Glutamatergic neuron (in vitro differentiated cells): Measurements from ENCODE around the gene TBC1D9. TPM values are rescaled to one million over a fixed set of nuclear protein-coding genes. Genes with fewer than 3 reads are reported as not detected.

Experiments used
- DNase-seq: peaks from one replicate; pipeline ENCODE4 v3.0.0; 2022
- H3K27ac Mint-ChIP-seq: one replicate; pipeline ENCODE4 v1.8.0; 2020; ENCODE audit warnings: mild to moderate bottlenecking, mixed read lengths, inconsistent platforms; ENCODE audit not compliant: unreplicated experiment
- H3K27me3 Mint-ChIP-seq: one replicate; pipeline ENCODE4 v1.8.0; 2020; ENCODE audit warnings: mild to moderate bottlenecking, moderate library complexity, mixed read lengths, inconsistent platforms; ENCODE audit not compliant: unreplicated experiment
- H3K36me3 Mint-ChIP-seq: one replicate; pipeline ENCODE4 v1.8.0; 2020; ENCODE audit warnings: mild to moderate bottlenecking, mixed read lengths, inconsistent platforms; ENCODE audit not compliant: unreplicated experiment
- H3K4me1 Mint-ChIP-seq: one replicate; pipeline ENCODE4 v1.8.0; 2020; ENCODE audit warnings: mild to moderate bottlenecking, low read depth, mixed read lengths, inconsistent platforms; ENCODE audit not compliant: unreplicated experiment
- H3K4me3 Mint-ChIP-seq: one replicate; pipeline ENCODE4 v1.8.0; 2020; ENCODE audit warnings: mild to moderate bottlenecking, mixed read lengths, inconsistent platforms; ENCODE audit not compliant: unreplicated experiment
- H3K9me3 Mint-ChIP-seq: one replicate; pipeline ENCODE4 v1.8.0; 2020; ENCODE audit warnings: mild to moderate bottlenecking, moderate library complexity, mixed read lengths, inconsistent platforms; ENCODE audit not compliant: unreplicated experiment
- CTCF ChIP-seq: fragments of 200-600 bp; sonication (generic); IDR thresholded peaks from one replicate; pipeline ENCODE4 v1.5.0; 2021; ENCODE audit not compliant: partially characterized antibody, unreplicated experiment
- total RNA-seq: library from RNA; stranded (reverse); fragmentation: NEBNext Ultra II Directional; extraction: Animal tissue kit (Norgen Biotek cat#: 25700); gene quantifications from one replicate; pipeline ENCODE4 v1.2.1, GENCODE V29; 2021; ENCODE audit not compliant: unreplicated experiment

Gene TBC1D9
- total RNA-seq, 1 donor from 2014 or later = 47.8 TPM

GRCh38 chr4:140718241-140718952 is 37.8 kb downstream of the TBC1D9 start:
- H3K4me3 Mint-ChIP-seq = no peak overlapping the region
- peaks cover 1% of the 10 kb centered on the region for H3K9me3 Mint-ChIP-seq
- no peaks in the 10 kb centered on the region for H3K36me3 Mint-ChIP-seq
- H3K27ac Mint-ChIP-seq = no peak overlapping the region
- no peaks in the 10 kb centered on the region for H3K27me3 Mint-ChIP-seq
- DNase-seq = no peak
- H3K4me1 Mint-ChIP-seq = no peaks in the 10 kb centered on the region
- TF ChIP-seq CTCF = no peak

- no peak for TF ChIP-seq CTCF
- Mint-ChIP-seq H3K4me1 (no peaks in the 10 kb centered on the region), H3K36me3 (no peaks in the 10 kb centered on the region), H3K9me3 (peaks cover 1% of the 10 kb centered on the region), H3K27me3 (no peaks in the 10 kb centered on the region), H3K4me3 (no peak overlapping the region), H3K27ac (no peak overlapping the region)
- no peak for DNase-seq
These were observed 38.9 kb downstream of the TBC1D9 start for GRCh38 chr4:140717313-140717712.

- Mint-ChIP-seq H3K27ac (no peak overlapping the region), H3K4me1 (peaks cover 3% of the 10 kb centered on the region), H3K4me3 (no peak overlapping the region), H3K9me3 (peaks cover 1% of the 10 kb centered on the region), H3K27me3 (no peaks in the 10 kb centered on the region), H3K36me3 (no peaks in the 10 kb centered on the region)
- DNase-seq = no peak
- no peak for TF ChIP-seq CTCF
These were observed 41.1 kb downstream of the TBC1D9 start for GRCh38 chr4:140715119-140715518.

GRCh38 chr4:140711910-140712309 is 44.3 kb downstream of the TBC1D9 start:
- peaks cover 1% of the 10 kb centered on the region for H3K9me3 Mint-ChIP-seq
- H3K27ac Mint-ChIP-seq = no peak overlapping the region
- H3K36me3 Mint-ChIP-seq = peaks cover 5% of the 10 kb centered on the region
- no peak overlapping the region for H3K4me3 Mint-ChIP-seq
- no peak for DNase-seq
- TF ChIP-seq CTCF = no peak
- H3K4me1 Mint-ChIP-seq = peaks cover 5% of the 10 kb centered on the region
- H3K27me3 Mint-ChIP-seq = no peaks in the 10 kb centered on the region

- H3K27me3 Mint-ChIP-seq = no peaks in the 10 kb centered on the region
- H3K9me3 Mint-ChIP-seq = peaks cover 1% of the 10 kb centered on the region
- TF ChIP-seq CTCF = no peak
- no peak for DNase-seq
- peaks cover 5% of the 10 kb centered on the region for H3K4me1 Mint-ChIP-seq
- H3K36me3 Mint-ChIP-seq = peaks cover 5% of the 10 kb centered on the region
- no peak overlapping the region for H3K27ac Mint-ChIP-seq
- no peak overlapping the region for H3K4me3 Mint-ChIP-seq
These were observed 45.1 kb downstream of the TBC1D9 start for GRCh38 chr4:140710908-140711622.
